GM18502 (cell line): Measurements from ENCODE around the gene EPHA3.

Experiments used
- ATAC-seq: cut with Tn5 transposase; IDR thresholded peaks from one replicate; pipeline ENCODE4 v1.9.1; 2021; ENCODE audit warnings: mild to moderate bottlenecking; ENCODE audit not compliant: unreplicated experiment, poor library complexity

The EPHA3 gene

DNA sequence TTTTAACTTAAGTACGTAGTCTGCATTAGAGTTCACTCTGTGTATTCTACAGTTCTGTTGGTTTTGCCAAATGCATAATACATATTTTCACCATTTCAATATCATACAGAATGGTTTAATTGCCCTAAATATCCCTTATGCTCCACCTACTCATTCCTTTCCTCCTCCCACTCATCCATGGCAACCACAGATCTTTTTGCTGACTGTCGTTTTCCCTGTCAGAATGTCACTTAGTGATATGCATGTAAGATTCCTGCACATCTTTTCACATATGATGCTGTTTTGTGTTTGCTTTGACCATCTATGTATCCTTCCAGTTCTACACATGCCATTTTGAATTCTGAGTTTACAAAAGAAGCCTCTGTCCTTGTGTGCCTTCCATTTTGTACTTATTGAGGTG, 36.7 kb downstream of the EPHA3 start:
- no peak for ATAC-seq

- ATAC-seq: no peak
Measured at GRCh38 chr3:89145995-89146394, 38.6 kb downstream of the EPHA3 start.

- ATAC-seq: no peak
Measured at GRCh38 chr3:89154416-89154815, 47.0 kb downstream of the EPHA3 start.

GRCh38 chr3:89155811-89156210, 48.4 kb downstream of the EPHA3 start:
- ATAC-seq: no peak

DNA sequence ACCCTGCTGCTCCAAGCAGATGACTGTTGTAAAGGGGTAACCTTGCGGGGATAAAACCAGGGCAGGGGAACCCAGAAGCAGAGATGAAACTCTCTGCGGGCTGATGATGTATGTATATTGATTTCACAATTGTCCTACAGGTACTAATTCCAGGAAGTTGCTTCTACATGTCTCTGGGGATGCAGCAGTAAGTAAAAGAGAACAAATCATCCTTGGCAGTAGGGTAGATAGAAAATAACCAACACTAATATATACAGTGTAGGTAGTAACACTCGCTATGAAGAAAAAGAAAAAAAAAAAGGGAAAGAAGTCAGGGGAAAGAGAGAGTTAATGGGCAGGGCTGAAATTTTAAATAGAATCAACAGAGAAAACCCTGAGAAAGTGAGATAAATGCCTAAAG, 50.2 kb downstream of the EPHA3 start:
- no peak for ATAC-seq

- no peak for ATAC-seq
Measured at GRCh38 chr3:89159605-89160004, 52.2 kb downstream of the EPHA3 start.

GRCh38 chr3:89164774-89165173, 57.4 kb downstream of the EPHA3 start:
- no peak for ATAC-seq

- ATAC-seq: no peak
Measured at GRCh38 chr3:89165636-89166263, 58.3 kb downstream of the EPHA3 start.

DNA sequence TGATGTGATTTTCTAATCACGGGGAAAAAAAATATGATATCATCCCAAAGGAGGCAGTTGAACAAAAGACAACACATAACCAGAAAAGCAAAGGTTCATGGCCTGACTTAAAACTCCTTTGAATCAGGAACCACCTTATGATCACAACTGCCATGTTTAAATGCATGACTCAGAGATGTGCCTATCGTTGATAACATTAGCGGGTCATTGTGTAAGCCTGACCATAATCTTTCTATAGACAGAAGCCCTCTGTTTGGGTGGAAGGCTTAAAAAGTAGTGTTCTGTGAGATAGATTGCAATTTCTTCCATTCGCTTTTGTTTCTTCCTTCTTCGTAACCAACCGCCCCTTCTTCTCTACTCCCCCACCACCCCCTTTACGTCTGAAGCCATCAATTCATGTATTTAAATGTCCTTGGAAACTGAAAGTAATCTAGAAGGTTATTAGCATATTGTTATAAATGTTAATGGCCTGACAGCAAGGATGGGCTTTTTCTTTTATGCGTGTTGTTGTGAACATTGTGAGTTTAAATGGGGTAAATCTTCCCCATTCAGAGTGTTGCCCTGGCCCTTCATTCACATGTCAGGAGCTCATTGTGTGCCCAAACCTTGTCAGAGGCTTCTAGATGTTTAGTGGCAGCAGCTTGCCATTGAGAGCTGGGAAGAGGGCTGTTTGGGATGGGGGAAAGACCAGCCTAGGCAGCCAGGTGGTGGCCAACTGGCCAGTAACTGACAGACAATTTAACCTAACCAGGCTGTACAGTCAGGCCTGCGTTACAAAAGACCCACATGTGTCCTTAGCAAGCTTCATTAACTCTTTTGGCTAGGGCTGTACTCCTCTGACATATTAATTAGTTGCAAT, 64.5 kb downstream of the EPHA3 start:
- no peak for ATAC-seq

DNA sequence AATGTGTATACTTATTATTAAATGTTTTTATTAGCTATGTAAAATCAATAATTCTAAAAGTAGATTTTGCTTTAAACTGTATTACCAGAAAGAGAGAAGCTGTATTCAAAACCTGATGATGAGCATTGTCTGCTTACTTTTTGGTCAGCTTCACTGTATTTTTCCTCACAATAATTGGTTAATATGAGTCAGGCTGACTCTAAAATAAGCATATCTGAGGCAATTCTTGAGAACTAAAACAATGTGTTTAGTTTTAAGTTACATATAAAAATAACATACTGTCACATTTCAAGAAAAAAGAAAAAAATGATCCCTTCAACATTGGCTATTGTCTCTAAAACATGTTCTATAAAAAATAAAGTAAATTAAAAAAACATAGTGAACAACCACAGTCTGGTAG, 66.1 kb downstream of the EPHA3 start:
- no peak for ATAC-seq

DNA sequence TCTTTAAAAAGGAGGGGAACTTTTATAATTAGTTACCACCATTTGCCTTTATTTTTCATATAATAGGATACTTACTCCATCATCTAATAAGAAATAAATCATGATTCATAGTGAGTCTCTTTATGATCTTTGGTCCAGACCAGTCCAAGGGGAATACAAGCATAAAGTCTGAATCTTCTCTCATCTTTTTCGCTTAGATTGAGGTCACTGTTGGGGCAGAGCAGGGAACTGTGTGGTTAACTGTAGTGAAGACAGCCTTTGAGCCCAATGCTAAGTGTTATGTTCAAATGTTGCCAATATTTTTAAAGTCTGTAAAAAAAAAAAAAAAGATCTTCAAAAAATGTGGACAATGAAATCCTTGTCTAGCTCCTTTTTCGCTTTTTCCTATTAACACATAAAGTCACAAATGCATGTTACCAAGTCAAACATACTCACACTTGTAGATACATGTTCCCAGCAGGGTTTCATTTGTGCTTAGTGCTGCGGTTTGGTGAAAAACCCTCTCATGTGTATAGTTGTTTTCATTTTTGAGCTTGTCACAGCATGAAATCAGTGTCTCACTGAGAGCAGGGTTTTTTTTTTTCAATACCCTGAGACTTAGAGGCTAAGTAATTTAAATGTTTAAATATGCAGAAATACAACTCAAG, 72.1 kb downstream of the EPHA3 start:
- peak; percentile 58 for ATAC-seq

DNA sequence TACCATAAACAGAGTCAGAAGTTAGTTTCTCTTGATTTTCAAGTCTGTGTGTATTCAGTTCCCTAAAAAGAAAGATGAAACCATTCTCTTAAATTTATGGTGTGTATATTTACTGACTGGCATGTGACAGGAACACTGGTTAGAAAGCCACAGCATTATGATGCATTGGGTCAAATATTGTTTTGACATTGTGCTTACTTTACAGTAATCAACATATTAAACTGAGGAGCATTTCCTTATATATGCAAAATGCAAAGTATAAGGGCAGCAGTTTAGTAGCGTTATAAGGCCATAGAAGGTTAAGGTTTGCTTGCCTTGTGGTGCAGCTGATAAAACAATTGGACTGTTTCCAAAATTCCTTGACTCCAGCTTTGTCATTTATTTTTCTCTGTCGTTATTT, 72.9 kb downstream of the EPHA3 start:
- no peak for ATAC-seq

DNA sequence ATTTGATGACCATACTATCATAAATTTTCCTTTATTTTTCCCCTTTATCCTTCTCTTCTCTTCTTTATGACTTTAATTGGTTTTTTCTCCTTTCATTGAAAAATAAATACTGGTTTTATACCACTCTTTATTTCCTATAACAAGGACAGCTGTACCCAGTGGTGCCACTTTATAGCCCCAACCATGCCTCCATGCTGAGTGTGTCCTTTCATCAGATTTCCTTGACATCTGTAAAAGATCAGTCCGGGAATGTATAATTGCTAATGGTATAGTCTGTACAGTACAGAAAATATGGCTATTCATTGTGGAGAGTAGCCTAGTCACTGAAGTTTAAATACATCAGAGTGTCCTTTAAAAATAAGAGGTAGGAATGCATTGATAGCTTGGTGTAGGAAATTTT, 74.6 kb downstream of the EPHA3 start:
- no peak for ATAC-seq

DNA sequence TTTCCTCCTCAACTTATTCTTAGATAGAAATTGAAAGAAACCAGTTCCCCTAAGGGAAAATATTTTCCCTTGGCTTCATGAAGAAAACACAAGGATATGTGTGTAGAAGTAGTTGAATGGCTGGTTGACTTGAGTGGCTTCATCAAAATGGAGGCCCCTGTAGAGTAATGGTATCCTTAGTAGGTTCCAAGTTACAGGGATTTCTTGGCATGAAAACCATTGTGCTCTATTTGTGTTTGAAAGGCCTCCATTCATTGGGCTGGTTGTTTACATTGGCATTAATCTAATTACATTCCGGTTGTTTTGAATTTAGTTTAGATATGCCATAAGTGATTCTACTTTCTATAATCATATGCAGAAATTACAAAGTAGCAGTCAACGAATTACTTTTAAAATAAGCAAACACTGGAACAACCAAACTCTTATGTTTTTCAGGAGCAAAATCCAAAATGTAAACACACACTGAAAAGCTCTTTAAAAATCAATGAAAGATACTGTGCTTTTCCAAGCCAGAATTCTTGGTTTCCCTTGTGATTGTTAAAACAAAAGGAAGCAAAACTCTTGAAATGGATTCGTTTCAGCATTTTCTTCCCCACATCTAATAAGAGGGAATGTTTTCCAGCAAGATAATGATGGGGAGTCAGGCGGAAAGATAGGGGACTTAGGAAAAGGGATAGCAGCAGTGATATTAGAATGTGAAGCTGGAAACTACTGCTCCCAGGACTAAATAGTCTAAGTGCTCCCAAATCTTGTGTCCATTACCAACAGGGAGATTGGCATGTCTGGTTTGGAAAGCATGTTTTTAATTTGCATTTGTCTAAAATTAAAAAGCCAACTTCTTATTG, 77.0 kb downstream of the EPHA3 start:
- ATAC-seq: no peak

DNA sequence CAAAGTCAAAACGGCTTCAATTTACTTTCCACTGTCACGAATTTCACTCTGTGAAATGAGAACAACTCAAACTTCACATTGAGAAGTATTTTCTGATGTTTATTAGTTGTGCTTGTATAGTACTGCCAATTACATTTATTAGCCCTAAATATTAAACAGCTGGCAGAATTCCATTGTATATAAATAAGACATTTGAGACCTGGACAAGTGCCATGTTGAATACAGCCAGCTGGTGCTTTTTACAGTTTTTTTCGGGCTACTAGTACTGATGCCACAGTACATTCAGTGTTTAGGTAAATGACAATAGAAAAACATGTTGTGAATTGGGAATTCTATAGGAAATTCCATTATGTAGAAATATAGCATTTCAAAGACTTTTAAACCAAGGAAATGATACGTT, 79.0 kb downstream of the EPHA3 start:
- ATAC-seq: no peak

- ATAC-seq: no peak
Measured at GRCh38 chr3:89198591-89198990, 91.2 kb downstream of the EPHA3 start.

DNA sequence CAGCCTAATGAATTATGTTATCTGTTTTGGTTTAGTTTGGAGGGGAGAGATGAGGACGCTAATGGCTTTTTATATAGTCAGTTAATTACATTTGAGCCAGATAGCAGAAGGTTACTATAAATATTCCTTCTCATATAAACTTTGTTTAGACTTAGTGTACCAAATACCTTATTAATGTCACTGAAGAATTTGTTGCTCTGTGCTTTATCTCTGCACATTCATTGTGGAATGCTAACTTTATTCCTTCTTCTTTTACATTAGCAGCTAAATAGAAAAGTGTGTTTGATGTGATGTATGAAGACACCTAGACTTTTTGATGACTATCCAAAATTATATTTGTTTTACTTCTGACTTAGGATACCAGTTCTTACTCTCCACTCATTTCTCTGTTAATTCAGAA, 105.2 kb downstream of the EPHA3 start:
- ATAC-seq: no peak

DNA sequence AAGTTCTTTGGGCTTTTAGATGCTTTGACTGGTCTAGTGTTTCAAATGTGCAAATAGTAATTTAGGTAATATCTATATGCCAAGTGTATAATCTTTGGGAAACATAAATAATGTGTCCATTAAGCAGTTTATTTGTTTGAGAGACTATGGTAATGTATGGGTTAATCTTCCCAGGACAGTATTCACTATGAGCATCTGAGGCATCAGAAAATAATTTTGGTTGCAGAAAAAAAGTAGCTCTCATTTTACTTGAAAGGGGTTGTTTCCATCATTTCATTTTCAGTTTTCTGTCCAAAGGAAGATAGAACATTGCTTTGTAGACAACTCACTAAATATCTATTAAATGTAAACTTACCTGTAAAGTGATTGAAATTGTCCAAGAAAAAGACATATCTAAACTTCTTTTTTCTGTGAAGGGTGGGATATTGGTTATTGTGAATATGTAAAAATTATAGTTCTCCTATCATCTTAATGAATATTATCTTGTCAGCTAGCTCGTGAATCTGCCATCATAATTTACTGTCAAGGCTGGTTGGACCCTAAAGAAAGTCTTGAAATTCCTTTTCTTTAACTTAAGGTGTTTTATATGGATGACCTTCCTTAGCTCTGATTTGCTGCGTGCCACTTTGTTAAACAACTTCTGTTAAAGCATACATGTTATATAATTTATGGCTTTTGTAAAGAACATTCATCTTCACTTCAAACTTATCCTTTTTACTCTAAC, 108.8 kb downstream of the EPHA3 start:
- ATAC-seq: no peak

- ATAC-seq: no peak
Measured at GRCh38 chr3:89217148-89217685, 109.8 kb downstream of the EPHA3 start.

GRCh38 chr3:89221924-89222323, 114.5 kb downstream of the EPHA3 start:
- no peak for ATAC-seq
